ENCODE data around the gene PTPRN.

PTPRN gene

DNA sequence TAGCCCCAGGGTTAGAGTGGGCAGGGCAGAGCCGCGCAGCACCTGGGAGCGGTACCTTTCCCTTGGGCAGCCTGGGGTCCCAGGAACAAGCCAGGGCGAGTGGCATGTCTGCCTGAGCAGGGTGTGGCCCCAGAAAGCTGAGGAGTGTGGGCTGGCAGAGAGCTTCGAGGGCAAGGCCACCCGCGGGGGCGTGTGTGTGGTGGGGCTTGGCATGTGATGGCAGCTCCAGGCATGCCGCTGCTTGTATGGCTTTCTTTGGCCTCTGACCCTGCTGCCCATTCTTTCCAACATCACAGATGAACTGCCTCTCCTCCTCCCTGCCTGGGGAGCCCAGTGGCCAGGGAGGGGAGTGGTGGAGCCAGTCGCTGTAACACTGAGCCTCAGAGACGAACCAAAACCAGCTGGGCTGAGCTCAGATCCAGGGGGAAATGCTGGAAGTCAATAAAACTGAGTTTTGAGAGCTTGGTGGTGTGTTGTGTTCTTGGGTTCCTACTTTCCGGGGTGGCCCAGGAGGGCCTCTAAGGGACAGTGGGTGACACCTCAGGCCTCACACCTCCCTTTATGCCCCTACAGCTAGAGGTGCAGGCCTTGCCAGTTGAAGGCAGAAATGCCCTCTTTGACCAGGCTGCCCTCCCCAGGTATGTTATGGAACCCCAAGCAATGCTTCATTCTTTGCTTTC lies 22.6 kb downstream of the PTPRN start:
- DNase-seq, result no peak

- DNase-seq, result peak; percentile 11 to 36
These were observed 23.2 kb downstream of the PTPRN start for GRCh38 chr2:219285894-219286425.

GRCh38 chr2:219285373-219285735 lies 23.8 kb downstream of the PTPRN start:
- DNase-seq, result no peak

GRCh38 chr2:219284501-219285372 lies 24.5 kb downstream of the PTPRN start:
- DNase-seq, result no peak

- DNase-seq, result no peak
These were observed 26.1 kb downstream of the PTPRN start for GRCh38 chr2:219282943-219283581.

DNA sequence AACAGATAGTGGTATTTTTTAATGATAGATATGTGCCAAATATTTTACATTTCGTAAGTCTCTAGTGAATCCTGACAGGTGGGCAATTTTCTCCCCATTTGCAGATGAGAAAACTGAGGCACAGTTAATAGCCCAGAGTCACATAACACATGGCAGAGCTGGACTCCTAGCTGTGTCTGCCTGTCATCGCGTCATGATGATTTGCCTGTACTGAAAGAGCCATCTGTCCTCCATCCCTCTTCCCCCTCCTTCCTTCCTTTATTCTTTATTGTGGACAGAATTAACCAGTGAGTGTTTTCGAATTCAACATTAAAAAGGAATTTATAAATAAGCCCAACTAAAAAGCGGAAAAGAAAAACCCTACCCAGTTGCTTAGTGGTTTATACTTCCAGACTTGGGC lies 26.8 kb downstream of the PTPRN start:
- DNase-seq, result no peak

DNA sequence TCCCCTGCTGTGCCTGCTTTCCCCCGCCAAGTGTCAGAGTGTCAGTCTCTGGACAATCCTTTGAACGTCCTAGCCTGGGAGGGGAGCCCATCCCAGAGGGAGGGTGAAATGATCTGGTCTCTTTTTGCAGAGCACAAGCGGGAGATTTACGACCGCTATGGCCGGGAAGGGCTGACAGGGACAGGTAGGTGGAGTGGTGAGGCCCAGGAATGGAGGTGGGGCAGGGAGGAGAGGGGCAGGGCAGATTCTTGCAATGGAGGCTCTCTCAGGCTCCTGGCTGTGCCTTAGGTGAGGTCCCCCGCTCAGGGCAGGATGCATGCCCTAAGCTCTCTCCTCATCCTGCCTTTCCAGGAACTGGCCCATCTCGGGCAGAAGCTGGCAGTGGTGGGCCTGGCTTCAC lies 27.6 kb downstream of the PTPRN start:
- no peak for DNase-seq

GRCh38 chr2:219280651-219281050 lies 28.6 kb downstream of the PTPRN start:
- no peak for DNase-seq

- DNase-seq, result no peak
These were observed 29.2 kb downstream of the PTPRN start for GRCh38 chr2:219279916-219280516.

GRCh38 chr2:219279151-219279915 lies 29.9 kb downstream of the PTPRN start, which contains the start of gene DNAJB2:
Gene DNAJB2, plus strand, starts transcription at chr2:219279366. Its CDS starts 468 bp downstream, at chr2:219279834.
- peak; percentile 92 to 97 for DNase-seq

DNA sequence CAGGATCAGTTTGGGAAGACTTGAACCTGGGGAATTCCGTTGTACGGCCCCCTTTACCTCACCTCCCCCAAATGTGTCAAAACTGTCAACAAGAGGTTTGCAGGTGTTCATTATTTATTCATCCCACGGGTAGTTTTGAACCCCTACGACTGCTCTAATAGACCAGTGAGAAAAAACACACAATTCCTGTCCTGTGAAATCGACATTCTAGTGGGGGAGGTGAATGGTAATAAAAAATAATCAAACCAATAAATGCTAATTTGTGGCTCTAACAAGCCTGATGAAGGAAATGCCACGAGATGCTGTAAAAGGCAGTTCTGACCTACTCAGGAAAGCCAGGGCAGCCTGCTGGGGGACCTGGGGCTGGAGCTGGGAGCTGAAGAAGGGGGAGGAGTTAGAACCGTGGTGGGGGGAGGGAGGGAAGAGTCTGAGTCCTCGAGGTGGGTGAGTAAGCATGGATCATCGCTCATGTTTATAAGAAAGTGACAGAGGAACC lies 30.5 kb downstream of the PTPRN start:
- DNase-seq, result no peak

DNA sequence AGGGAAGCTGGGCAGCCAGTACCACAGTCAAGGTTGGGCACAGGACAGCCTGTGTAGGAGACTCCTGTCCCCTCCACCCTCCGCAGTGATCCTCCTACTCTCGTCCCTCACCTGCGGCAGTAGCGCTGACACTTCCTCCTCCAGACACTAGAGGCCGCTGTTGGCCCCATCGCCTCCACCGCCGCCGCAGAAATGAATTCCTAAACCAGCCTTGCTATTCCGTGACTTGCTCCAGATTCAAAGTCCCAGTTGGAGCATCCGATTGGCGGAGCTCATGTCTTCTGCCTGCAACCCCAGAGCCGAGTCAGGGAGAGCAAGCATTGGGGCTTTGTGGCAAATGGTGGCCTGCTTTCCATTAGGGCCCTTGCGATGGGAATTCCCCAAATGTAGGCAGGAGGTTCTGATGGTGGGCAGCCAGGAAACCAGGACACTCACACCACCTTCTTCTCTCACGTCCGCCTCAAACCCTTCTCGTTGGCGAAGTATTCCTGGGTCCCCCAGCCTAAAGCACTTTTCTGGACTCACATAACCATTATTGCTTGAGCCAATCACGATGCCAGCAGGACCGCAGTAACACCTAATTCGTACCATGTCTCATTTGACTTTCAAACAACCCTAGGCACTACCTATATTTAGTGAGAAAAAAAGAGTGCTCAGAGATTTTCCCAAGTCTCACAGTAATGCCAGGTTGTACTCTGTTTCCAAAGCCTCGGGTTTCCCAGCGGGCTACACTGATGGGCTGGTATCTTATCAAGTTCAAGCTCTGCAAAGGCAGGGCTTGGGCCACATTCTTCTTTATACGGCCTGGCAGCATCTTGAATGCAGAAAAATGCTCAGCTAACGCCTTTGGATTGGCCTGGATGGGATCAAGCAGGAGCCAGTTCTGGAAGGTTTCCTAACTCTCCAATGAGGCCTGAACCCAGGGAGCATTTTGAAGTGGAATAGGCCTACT lies 31.2 kb downstream of the PTPRN start:
- peak; percentile 61 to 74 for DNase-seq

DNA sequence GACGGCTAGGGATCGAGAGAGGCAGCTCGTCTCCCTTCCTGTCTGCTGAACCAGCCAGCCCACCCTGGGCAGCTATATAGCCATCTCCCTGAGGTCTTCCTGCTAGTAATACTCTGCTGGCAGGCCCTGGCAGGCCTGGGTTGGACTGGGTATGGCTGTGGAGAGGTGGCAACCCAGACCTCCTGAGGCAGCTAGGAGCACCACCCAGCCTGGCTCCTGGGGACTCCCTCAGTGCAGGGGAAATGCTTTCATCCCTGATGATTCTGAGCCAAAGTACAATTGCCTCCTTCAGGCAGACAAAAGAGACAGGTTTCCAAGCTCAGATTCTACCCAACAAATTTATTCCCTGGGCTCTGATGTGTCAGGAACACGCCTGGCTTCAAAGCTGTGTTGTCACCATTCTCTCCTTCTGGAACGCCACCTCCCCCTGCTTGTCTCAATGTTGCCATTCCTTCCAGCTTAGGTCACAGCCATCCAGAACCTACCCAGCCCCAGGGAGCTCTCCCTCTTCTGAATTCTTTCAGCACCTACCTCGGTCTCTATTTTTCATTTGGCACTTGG lies 34.8 kb downstream of the PTPRN start:
- no peak for DNase-seq

GRCh38 chr2:219273937-219274336 lies 35.3 kb downstream of the PTPRN start:
- DNase-seq, result no peak

- peak; percentile 17 to 43 for DNase-seq
These were observed 36.2 kb downstream of the PTPRN start for GRCh38 chr2:219272995-219273394.

DNA sequence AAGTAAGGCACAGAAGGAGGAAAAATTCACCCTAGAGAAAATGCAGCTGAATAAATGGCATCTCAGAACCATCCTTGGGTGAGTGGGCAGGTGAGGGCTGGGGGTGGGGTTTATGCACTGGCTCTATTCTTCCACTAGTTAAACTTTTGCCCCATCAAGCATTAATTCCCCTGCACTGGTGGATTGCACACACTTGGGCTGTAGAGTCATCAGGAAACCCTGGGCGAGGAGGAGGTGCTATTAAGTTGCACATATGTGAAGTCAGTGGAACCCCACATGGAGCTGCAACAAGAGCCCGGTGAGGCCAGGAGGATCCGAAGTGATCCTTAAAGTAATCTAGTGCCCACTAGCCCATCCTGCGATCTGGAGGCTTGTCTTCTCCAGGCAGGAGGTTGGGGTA lies 36.8 kb downstream of the PTPRN start:
- DNase-seq, result no peak

DNA sequence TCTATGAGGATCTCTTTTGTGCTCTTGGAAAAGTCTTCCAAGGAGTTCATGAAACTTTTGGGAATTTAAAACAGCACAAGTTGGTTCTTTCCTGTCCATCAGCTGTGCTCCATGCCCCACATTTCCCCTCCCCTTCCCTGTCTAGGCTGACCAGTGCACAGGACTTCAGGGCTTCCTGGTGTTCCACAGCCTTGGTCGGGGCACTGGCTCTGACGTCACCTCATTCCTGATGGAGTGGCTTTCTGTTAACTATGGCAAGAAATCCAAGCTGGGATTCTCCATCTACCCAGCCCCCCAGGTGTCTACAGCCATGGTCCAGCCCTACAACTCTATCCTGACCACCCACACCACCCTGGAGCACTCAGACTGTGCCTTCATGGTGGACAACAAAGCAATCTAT lies 38.2 kb downstream of the PTPRN start:
- DNase-seq, result no peak

- no peak for DNase-seq
These were observed 39.2 kb downstream of the PTPRN start for GRCh38 chr2:219270055-219270372.

GRCh38 chr2:219269362-219270054 lies 39.7 kb downstream of the PTPRN start:
- peak in 1 of 2 experiments; percentile 20 for DNase-seq

DNA sequence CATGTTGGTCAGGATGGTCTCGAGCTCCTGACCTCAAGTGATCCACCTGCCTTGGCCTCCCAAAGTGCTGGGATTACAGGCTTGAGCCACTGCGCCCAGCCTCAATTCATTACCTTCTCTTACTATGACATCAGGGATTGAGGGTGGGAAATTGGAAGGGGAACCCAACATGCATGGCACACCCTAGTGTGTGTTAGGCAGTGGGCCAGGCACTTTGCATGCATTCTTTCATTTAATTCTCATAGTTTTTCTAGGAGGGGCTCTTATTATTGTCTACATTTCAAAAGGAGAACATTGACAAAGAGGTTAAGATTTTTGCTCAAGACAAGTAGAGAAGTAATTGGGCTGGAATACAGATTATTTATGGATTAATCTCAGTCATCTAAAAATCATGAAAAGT lies 40.9 kb downstream of the PTPRN start:
- DNase-seq, result no peak
